Skin of body (tissue), 2 donors: ENCODE data around the gene CR1L. TPM values are rescaled to one million over a fixed set of nuclear protein-coding genes. Genes with fewer than 3 reads are reported as not detected.
"Not testable (repeated sequence)": the region's sequence is repeated elsewhere in the genome, so short reads cannot be mapped to it uniquely, and the experiment has no call there.

Experiments
- DNase-seq: peaks from one replicate; lab custom pipeline; 2025; lab: John Stamatoyannopoulos, UW
- total RNA-seq: library from RNA; depleted of rRNA; stranded (reverse); fragments of >200 nt; gene quantifications from one replicate; pipeline ENCODE4 v1.2.3, GENCODE V29; 2014

The CR1L gene
- 1.6 TPM for total RNA-seq

- peak; percentile 18 for DNase-seq
Observed at GRCh38 chr1:207644852-207645634, at the start of gene CR1L. CR1L (plus strand) TSS chr1:207645133; CDS start chr1:207645234, 101 bp downstream.

- DNase-seq, result no peak
Observed at GRCh38 chr1:207603777-207604176, 41.2 kb upstream of the CR1L start.

GRCh38 chr1:207605444-207606361 is 39.2 kb upstream of the CR1L start:
- DNase-seq, result no peak

- DNase-seq, result no peak
Observed at GRCh38 chr1:207606362-207606755, 38.6 kb upstream of the CR1L start.

GRCh38 chr1:207612762-207613161 is 32.2 kb upstream of the CR1L start:
- DNase-seq, result no peak

GRCh38 chr1:207619871-207620542 is 24.9 kb upstream of the CR1L start:
- peak; percentile 57 for DNase-seq

GRCh38 chr1:207620543-207620893 is 24.4 kb upstream of the CR1L start:
- no peak for DNase-seq

GRCh38 chr1:207625504-207626071 is 19.3 kb upstream of the CR1L start:
- not testable (repeated sequence) for DNase-seq

DNA sequence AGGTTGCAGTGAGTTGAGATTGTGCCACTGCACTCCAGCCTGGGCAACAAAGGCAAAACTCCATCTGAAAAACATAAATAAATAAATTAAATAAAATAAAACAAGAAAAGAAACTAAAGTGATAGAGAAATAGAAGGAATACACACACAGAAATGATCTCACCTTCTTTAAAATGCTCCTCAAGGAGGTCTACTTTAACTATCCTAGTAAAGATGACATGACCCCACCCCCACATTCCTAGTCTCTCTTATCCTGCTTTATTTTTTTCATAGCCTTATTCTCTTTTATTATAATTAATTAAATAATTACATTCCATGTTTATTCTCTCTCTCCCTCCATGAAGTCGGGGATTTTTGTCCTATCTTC is 18.0 kb upstream of the CR1L start:
- no peak for DNase-seq

DNA sequence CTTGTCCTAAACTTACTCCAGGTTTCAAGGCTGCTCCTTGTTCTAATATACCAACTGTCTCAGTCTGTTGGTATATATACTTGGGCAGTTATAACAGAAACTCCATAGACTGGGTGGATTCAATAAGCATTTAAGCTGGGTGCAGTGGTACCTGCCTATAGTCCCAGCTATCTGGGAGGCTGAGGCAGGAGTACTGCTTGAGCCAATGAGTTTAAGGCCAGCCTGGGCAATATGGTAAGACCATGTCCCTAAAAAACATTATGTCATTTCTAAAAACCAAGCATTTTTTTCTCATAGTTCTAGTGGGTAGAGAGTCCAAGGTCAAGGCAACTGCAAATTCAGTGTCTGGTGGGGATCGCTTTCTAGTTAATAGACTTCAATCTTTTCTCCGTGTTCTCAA is 17.4 kb upstream of the CR1L start:
- no peak for DNase-seq

- DNase-seq, result no peak
Observed at GRCh38 chr1:207628776-207629175, 16.2 kb upstream of the CR1L start.

DNA sequence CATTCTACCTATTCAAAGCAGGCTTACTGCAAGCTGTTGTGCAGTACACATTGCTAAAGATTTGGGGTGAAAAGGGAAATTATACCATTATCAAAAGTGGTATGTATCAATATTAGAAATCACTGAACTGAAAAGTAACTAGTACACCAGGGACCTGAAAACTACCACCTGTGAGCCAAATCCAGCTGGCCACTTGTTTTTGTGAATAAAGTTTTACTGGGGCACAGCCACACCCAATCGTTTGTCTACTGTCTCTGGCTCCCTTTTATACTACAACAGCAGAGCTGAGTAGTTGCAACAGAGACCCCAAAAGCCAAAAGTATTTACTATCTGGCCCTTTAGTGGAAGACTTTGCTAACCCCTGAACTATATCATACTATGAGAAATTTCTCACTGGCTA is 13.8 kb upstream of the CR1L start:
- DNase-seq, result no peak

DNA sequence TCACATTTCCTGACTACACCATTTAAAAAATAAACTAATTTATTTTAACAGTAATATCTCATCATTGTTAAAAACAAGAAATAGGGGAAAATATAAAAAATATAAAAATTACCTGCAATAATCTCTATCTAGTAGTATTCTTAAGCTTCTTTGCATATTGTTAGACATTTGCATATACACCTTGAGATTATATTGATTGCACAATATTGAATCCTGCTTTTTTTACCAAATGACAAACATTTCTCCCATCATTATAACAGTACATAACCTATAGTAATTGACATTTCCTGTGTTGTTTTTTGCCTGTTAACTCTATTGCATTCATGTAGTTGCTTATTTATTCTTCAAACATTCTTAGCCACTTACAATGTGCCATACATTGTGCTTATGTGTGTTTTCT is 11.7 kb upstream of the CR1L start:
- no peak for DNase-seq

- not testable (repeated sequence) for DNase-seq
Observed at GRCh38 chr1:207633699-207634289, 11.1 kb upstream of the CR1L start.

DNA sequence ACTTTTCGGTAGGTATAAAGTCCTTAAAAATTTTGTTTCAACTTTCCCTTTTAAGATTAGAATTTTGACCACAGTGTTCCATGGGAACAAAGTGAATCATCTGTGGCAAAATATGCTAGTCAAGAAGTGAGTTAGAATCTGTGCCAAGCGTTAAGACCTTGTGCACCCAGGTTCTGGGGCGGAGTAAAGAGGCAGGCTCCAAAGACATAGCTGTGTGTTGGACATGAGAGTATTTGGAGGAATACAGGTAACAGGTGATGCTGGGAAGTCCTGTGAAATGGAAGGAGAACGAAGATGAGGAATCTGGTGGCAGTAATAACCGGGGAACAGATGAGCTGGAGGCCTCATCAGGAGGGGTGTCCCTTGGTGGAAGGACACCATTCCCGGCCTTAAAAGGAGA is 10.6 kb upstream of the CR1L start:
- DNase-seq, result not testable (repeated sequence)

GRCh38 chr1:207635569-207636186 is 9.3 kb upstream of the CR1L start:
- DNase-seq, result not testable (repeated sequence)

DNA sequence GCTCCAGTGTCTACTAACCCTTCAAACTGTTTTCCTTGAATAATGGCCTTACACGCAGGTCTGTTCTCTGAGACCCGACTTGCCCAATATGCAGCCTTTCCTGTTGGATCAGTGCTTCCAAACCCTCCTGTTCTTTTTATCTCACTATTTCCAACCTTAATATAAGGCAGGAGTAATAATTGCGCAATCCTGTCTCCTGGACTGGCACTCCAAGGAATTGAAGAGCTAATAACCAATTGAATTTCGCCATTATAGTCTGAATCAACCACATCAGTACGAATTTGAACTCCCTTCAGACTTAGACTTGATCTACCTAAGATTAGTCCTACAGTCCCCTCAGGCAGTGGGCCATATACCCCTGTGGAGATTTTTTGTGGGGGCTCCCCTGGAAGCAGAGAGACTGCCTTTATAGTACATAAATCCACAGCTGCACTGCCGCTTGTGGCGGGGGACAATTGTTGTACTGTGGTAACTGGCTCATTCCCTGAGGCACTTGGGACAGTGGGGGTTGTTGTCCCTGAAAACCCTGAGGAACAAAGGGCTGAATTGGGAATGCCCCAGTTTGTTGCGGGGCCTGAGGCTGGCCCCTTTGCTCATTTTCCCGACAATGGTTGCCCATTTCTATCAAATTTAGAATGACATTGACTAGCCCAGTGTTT is 6.3 kb upstream of the CR1L start:
- not testable (repeated sequence) for DNase-seq

DNA sequence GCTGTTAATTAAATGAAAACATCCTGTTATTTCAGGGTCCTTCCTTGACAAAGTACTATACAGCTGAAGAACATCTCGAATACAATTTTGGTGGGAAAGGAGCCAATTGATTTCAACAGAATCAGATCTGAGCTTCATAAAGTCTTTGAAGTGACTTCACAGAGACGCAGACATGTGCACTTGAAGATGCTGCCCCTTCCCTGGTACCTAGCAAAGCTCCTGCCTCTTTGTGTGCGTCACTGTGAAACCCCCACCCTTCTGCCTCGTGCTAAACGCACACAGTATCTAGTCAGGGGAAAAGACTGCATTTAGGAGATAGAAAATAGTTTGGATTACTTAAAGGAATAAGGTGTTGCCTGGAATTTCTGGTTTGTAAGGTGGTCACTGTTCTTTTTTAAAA is 5.6 kb upstream of the CR1L start:
- not testable (repeated sequence) for DNase-seq

- no peak for DNase-seq
Observed at GRCh38 chr1:207644166-207644851, 624 bp upstream of the CR1L start.

GRCh38 chr1:207645635-207646081 is 725 bp downstream of the CR1L start:
- no peak for DNase-seq
